ENCODE results near the gene VGLL1. TPM values are rescaled to one million over a fixed set of nuclear protein-coding genes. Genes with fewer than 3 reads are reported as not detected.

The VGLL1 gene
- total RNA-seq, 1 donor from 2014 or later, result not detected

DNA sequence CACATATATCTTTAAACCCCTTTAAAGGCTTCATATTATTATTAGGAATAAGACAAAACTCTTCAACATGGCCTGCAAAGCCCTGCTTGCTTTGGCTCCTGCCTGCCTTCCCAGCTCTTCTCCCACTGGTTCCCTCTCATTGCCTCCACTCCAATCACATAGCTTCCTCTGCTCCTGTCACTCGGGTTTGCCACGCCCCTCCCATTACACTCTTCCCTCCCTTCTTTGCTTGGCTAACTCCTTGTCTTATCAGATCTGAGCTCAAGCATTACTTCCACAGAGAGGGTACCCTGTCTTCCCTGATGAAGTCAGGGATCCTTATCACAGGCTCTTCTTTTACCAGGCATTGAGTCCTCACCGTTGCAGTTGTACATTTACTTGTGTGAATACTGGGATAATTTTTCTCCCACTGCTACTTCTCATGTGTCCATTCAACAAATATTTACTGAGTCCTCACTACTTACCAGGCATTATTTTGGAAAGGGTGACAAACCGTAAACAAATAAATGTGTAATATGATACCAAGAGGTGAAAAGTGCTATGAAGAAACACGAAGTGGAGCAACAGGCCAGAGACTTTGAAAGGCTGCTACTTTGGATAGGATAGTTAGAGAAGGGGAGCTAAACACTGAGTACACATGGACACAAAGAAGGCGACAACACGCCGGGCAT is 3.2 kb upstream of the VGLL1 start:
- Mint-ChIP-seq H3K27me3 (no peaks in the 10 kb centered on the region), H3K27ac (no peak overlapping the region), H3K9me3 (peaks cover 9% of the 10 kb centered on the region), H3K36me3 (ENCODE audit: low read depth) (no peaks in the 10 kb centered on the region), H3K4me3 (no peak overlapping the region), H3K4me1 (peaks cover 5% of the 10 kb centered on the region)
- intact Hi-C loops (cut with micrococcal nuclease), result no loop called here
- DNase-seq, result no peak

DNA sequence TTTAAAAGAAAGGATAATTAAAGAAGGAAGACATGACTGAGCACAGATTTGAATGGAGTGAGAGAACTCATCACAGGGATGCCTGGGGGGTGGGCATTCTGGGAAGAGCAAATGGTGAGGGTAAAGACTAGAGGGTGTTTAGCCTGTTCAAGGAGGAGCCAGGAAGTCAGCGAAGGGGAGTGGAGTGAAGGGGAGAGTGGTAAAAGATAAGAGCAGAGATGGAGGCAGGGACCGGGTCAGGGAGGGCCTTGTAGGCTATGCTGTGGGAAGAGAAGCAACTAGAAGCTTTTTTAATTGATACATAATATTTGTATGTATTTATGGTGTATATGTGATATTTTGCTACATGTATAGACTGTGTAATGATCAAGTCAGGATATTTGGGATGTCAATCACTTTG is 2.2 kb upstream of the VGLL1 start:
- DNase-seq, result no peak
- Mint-ChIP-seq H3K36me3 (ENCODE audit: low read depth) (no peaks in the 10 kb centered on the region), H3K4me1 (peaks cover 5% of the 10 kb centered on the region), H3K27me3 (no peaks in the 10 kb centered on the region), H3K4me3 (no peak overlapping the region), H3K9me3 (peaks cover 6% of the 10 kb centered on the region), H3K27ac (no peak overlapping the region)
- intact Hi-C loops (cut with micrococcal nuclease), result no loop called here

DNA sequence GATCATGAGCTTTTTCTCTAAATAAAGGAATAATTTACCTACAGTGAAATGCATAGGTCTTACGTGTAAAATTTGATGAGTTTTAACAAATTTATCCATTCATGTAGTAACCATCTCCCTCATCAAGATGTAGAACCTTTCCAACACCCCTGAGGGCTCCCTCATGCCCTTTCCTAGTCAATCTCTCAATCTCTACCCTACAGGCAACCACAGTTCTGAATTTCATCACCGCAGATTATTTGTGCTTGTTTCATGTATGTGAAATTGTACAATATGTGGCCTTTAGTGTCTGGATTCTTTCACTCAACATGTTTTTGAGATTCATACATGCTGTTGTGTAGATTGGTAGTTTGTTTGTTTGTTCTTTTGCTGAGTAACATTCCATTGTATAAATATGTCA is 2.1 kb downstream of the VGLL1 start:
- Mint-ChIP-seq H3K27me3 (peaks cover 4% of the 10 kb centered on the region), H3K9me3 (no peaks in the 10 kb centered on the region), H3K4me1 (peaks cover 7% of the 10 kb centered on the region), H3K36me3 (ENCODE audit: low read depth) (no peaks in the 10 kb centered on the region), H3K27ac (no peak overlapping the region), H3K4me3 (no peak overlapping the region)
- intact Hi-C loops (cut with micrococcal nuclease), result no loop called here
- no peak for DNase-seq

DNA sequence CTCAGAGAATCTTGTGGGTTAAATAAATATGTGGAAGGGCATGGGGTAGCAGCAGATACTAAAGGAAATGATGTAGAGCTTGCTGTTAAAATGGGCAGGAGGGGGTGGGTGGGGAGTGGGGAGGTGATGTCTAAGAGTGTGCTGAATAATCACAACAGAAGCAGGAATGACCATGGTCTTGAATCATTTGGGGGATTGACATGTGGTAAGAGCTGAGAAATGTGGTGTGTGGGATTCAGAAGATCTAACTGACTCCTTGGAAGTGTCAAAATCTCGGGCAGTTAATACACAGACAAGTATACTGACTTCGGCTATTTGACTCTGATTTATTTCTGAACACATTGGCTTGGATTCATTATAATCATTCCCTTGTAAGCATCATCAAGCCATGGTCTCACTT is 6.8 kb downstream of the VGLL1 start:
- no peak overlapping the region for H3K27ac Mint-ChIP-seq
- H3K9me3 Mint-ChIP-seq, result peaks cover 6% of the 10 kb centered on the region
- intact Hi-C loops (cut with micrococcal nuclease), result no loop called here
- peaks cover 3% of the 10 kb centered on the region for H3K4me1 Mint-ChIP-seq
- DNase-seq, result no peak
- H3K36me3 Mint-ChIP-seq (ENCODE audit: low read depth), result no peaks in the 10 kb centered on the region
- H3K4me3 Mint-ChIP-seq, result no peak overlapping the region
- H3K27me3 Mint-ChIP-seq, result peaks cover 4% of the 10 kb centered on the region

DNA sequence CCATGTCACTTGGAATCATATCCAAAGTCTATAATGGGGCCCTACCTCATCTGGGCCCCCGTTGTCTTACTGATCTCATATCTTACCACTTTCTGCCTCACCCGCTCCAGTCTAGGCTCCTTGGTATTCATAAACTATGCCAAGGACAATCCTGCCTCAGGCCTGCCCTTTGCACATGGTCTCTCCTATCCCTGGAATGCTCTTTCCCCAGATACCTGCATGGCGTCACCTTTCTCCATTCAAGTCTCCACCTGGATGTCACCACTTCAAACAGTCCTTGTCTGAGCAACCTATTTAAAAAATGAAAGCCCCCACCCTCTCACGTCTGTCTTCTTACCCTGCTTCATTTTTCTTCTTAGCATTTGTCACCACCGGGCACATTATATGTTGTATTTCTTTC is 8.2 kb downstream of the VGLL1 start:
- Mint-ChIP-seq H3K27ac (no peak overlapping the region), H3K9me3 (peaks cover 6% of the 10 kb centered on the region), H3K27me3 (peaks cover 4% of the 10 kb centered on the region), H3K36me3 (ENCODE audit: low read depth) (no peaks in the 10 kb centered on the region), H3K4me1 (peaks cover 11% of the 10 kb centered on the region), H3K4me3 (no peak overlapping the region)
- DNase-seq, result no peak
- intact Hi-C loops (cut with micrococcal nuclease), result no loop called here

DNA sequence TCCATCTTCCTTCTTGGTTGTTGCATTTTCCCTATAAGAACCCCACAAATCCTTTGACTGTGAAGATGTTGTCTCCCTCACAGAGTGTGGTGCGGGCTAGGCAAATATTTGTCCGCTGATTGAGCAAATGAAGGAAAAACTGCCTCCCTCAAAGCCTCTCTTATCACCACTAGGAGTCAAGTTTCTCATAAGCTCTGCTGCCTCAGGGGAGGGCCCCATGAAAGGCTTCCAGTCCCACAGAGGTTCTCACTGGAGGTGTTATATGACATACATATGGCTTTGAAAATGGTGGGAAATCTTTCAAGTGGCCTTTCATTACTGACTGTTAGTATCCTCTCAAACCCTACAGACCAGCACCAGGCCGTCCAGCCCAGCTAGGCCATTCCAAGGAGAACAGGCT is 9.3 kb downstream of the VGLL1 start:
- DNase-seq, result no peak
- Mint-ChIP-seq H3K27ac (no peak overlapping the region), H3K27me3 (peaks cover 4% of the 10 kb centered on the region), H3K4me1 (peaks cover 19% of the 10 kb centered on the region), H3K4me3 (no peak overlapping the region), H3K36me3 (ENCODE audit: low read depth) (no peaks in the 10 kb centered on the region), H3K9me3 (peaks cover 6% of the 10 kb centered on the region)
- intact Hi-C loops (cut with micrococcal nuclease), result no loop called here

DNA sequence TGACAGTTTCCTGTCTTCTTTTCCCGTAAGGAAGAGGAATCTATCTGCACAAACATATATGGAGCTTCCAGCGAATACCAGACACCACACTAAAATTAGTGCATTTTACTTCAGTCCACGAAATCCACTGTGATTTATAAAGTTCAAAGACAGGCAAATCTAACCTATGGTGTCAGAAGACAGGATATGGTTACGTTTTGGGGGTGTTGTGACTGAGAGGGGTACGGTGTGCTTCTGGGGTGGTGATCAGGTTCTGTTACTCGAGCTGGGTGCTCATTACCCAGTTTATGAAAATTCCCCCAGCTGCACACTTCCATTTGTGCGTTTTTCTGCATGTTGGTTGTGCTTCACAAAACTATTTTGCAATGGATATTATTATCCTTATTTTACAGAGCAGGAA is 10.3 kb downstream of the VGLL1 start:
- intact Hi-C loops (cut with micrococcal nuclease), result no loop called here
- H3K9me3 Mint-ChIP-seq, result peaks cover 6% of the 10 kb centered on the region
- H3K4me3 Mint-ChIP-seq, result no peak overlapping the region
- DNase-seq, result no peak
- H3K36me3 Mint-ChIP-seq (ENCODE audit: low read depth), result no peaks in the 10 kb centered on the region
- H3K27me3 Mint-ChIP-seq, result no peaks in the 10 kb centered on the region
- peaks cover 24% of the 10 kb centered on the region for H3K4me1 Mint-ChIP-seq
- H3K27ac Mint-ChIP-seq, result no peak overlapping the region

DNA sequence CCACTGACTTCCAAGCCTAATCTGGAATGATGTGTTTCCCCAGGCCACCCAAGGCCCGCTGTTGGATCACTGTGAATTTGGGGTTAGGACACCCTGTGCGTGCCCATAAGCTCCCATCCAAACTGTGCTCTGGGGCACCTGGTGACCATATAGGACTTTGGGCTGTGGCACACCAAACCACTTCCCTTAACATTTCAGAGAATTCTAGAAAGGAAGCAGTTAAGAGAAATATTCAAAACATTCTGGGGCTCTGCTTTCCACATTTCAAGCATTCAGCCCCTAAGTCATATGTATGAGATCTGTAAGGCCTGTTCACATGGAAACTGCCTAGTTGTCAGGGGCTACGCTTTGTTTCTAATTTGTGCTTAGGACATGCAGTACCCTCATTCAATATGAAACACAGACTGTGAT is 14.4 kb downstream of the VGLL1 start:
- DNase-seq, result peak; percentile 76
- intact Hi-C loops (cut with micrococcal nuclease), result no loop called here
- Mint-ChIP-seq H3K4me3 (no peak overlapping the region), H3K9me3 (peaks cover 6% of the 10 kb centered on the region), H3K27me3 (no peaks in the 10 kb centered on the region), H3K27ac (peak overlapping the region; percentile 72), H3K36me3 (ENCODE audit: low read depth) (no peaks in the 10 kb centered on the region), H3K4me1 (peaks cover 29% of the 10 kb centered on the region)

DNA sequence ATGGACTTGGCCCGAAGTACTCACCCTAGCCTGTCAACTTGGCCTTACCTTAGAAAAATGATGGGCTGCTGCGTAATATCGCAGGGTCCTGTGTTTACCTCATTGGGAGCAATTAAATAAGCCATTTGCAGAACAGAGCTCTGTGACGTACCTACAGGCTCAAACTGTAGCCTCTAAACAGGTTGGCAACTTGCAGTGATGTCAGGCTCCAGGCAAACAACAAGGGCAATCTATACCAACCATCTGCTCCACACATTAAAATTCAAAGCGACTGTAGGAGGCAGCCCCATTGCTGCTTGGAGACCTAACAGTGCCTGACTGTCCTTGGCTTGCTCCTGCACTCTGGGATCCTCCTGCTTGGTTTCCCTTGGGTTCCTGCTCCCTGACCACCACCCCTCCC is 17.2 kb downstream of the VGLL1 start:
- no peak for DNase-seq
- Mint-ChIP-seq H3K4me1 (peaks cover 27% of the 10 kb centered on the region), H3K4me3 (no peak overlapping the region), H3K27ac (no peak overlapping the region), H3K9me3 (no peaks in the 10 kb centered on the region), H3K36me3 (ENCODE audit: low read depth) (no peaks in the 10 kb centered on the region), H3K27me3 (no peaks in the 10 kb centered on the region)
- intact Hi-C loops (cut with micrococcal nuclease), result no loop called here

DNA sequence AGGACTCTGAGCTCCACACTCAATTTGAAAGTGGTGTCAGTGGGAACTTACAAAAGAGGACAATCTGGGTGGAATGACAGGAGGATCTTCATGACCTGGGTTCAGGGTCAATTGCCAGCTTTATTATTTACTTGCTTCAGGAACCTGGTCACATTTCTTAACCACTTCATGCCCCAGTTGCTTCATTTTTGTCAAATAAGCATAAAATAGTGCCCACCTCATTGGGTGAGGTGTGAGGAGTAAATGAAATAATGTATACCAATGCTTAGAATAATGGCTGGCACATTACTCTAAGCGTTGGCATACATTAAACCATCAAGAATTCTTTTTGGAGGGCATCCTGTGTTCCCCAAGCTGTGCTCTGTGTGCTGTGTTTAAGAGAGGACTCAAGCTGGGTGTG is 19.4 kb downstream of the VGLL1 start:
- no peaks in the 10 kb centered on the region for H3K27me3 Mint-ChIP-seq
- intact Hi-C loops (cut with micrococcal nuclease), result no loop called here
- peaks cover 10% of the 10 kb centered on the region for H3K4me1 Mint-ChIP-seq
- no peak overlapping the region for H3K27ac Mint-ChIP-seq
- H3K4me3 Mint-ChIP-seq, result no peak overlapping the region
- DNase-seq, result no peak
- no peaks in the 10 kb centered on the region for H3K36me3 Mint-ChIP-seq (ENCODE audit: low read depth)
- H3K9me3 Mint-ChIP-seq, result no peaks in the 10 kb centered on the region

DNA sequence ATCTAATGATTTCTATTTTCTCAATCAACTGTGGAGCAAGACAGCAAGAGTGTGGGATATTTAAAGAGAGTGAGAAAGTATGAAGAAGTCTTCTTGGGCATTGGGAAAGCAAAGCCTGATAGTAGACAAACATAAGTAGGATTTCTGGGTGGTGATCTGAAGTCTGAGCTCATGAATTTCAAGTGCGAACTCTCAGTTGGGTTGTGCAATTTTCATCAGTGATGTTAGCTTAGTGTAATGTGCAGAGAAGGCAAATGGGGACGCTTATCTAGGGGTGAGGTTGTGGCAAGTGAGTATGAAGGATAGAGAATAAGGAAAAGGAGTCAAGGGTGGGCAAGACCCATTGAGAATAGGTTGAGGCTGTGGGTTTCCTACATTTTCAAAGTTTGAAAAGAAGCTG is 23.7 kb downstream of the VGLL1 start:
- no peaks in the 10 kb centered on the region for H3K9me3 Mint-ChIP-seq
- H3K27me3 Mint-ChIP-seq, result peaks cover 8% of the 10 kb centered on the region
- no peaks in the 10 kb centered on the region for H3K4me1 Mint-ChIP-seq
- DNase-seq, result no peak
- intact Hi-C loops (cut with micrococcal nuclease), result no loop called here
- H3K4me3 Mint-ChIP-seq, result no peak overlapping the region
- no peak overlapping the region for H3K27ac Mint-ChIP-seq
- H3K36me3 Mint-ChIP-seq (ENCODE audit: low read depth), result no peaks in the 10 kb centered on the region

DNA sequence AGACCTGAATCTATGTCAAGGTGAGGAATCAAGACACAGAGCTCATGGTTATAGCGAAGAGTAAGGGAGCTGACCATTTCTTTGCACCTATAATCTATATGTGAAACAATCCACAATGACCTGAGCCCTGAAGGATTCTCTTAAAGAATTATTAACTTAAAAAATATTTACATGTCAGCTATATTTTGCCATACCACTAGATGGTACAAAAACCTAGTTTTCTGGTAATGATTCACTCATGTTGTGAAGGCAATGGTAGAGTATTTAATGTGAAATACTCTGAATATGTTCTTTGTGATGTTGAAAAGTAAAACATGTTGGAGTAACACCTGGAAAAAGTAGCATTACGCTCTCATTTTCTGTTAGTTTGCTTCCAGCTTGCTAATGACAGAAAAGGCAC is 40.0 kb downstream of the VGLL1 start:
- intact Hi-C loops (cut with micrococcal nuclease), result loop anchor here (1.0 to 10.0 kb wide), 2 partner anchors 122 to 353 kb away; no protein-coding TSS in a partner anchor

DNA sequence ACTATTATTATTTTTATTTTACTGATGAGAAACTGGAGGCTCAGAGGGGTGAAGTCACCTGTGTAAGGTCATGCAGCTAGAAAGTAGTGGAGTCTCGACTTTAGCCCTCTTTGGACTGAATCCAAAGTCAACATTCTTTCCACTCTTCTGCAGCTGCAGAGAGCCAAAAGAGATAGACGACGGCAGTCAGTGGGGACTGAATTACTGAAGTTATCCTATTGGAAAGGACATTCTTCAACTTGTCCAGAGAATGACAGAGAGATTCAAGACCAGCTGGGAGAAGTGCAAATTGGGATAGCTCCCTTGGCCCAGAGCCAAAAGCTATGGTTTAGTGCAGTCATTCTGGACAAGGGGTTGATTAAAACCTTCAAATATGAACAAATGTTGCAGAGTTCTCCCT is 42.5 kb downstream of the VGLL1 start:
- H3K4me1 Mint-ChIP-seq, result peaks cover 29% of the 10 kb centered on the region
- H3K27ac Mint-ChIP-seq, result no peak overlapping the region
- H3K4me3 Mint-ChIP-seq, result no peak overlapping the region
- DNase-seq, result no peak
- no peaks in the 10 kb centered on the region for H3K36me3 Mint-ChIP-seq (ENCODE audit: low read depth)
- no peaks in the 10 kb centered on the region for H3K9me3 Mint-ChIP-seq
- intact Hi-C loops (cut with micrococcal nuclease), result loop anchor here (10.0 kb wide), 1 partner anchor 350 kb away; no protein-coding TSS in a partner anchor
- no peaks in the 10 kb centered on the region for H3K27me3 Mint-ChIP-seq

More for the DNA sequence above, 40.0 kb downstream of the VGLL1 start:
- Mint-ChIP-seq H3K4me3 (no peak overlapping the region), H3K27me3 (no peaks in the 10 kb centered on the region), H3K9me3 (no peaks in the 10 kb centered on the region), H3K27ac (no peak overlapping the region), H3K4me1 (peaks cover 14% of the 10 kb centered on the region), H3K36me3 (ENCODE audit: low read depth) (no peaks in the 10 kb centered on the region)
- no peak for DNase-seq

DNA sequence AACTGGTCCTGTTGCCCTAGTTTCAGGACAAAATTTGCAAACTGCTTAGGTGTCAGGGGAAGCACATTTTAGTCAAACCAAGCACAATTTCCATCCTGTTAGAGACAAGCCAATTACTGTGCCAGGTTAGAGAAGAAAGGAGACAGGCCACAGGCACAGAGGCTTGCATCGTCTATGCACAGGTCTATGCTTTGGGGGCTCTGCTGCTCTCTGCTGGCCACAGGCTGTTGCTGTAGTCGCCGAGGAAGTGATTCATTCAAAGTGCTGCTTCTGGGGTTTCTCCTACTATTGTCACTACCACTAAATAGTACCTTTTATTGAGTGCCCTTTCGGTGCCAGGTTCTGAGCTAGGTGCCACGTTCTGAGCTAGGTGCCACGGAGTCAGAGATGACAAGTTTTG is 45.5 kb downstream of the VGLL1 start:
- Mint-ChIP-seq H3K36me3 (ENCODE audit: low read depth) (no peaks in the 10 kb centered on the region), H3K4me1 (peaks cover 25% of the 10 kb centered on the region), H3K27ac (peak overlapping the region; percentile 81), H3K27me3 (no peaks in the 10 kb centered on the region), H3K9me3 (no peaks in the 10 kb centered on the region), H3K4me3 (peak overlapping the region; percentile 59)
- DNase-seq, result peak; percentile 90
- intact Hi-C loops (cut with micrococcal nuclease), result loop anchor here (1.0 to 10.0 kb wide), 3 partner anchors 81 to 347 kb away; partner anchors contain the start of gene HTATSF1

DNA sequence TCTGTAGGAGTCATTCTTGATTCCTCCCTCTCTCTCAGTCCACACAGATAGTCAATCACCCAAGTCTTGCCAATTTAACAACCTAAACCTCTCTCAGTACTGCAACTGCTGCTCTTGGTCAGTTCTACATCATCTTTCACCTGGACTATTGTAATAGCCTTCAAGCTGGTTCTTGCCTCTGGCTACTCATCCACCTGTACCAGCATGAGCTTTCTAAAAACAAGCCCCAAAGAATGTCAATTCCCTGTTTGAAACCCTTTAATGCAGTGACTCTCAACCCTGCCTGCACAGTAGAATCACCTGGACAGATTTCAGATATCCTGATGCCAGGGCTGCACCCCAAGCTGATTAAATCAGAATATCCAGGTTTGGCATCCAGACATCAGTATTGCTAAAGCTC is 48.3 kb downstream of the VGLL1 start:
- no peaks in the 10 kb centered on the region for H3K27me3 Mint-ChIP-seq
- H3K27ac Mint-ChIP-seq, result no peak overlapping the region
- H3K9me3 Mint-ChIP-seq, result no peaks in the 10 kb centered on the region
- no peak overlapping the region for H3K4me3 Mint-ChIP-seq
- peaks cover 28% of the 10 kb centered on the region for H3K4me1 Mint-ChIP-seq
- H3K36me3 Mint-ChIP-seq (ENCODE audit: low read depth), result no peaks in the 10 kb centered on the region
- DNase-seq, result no peak
- intact Hi-C loops (cut with micrococcal nuclease), result no loop called here

Data from activated CD4-positive, alpha-beta T cell treated with anti-CD3 and anti-CD28 coated beads, Interleukin-2, amount 10 ng/mL, durations not matched to agents 24 days and 14 days (primary cell).